DMS53 (cell line): ENCODE results near the gene PPP6R2.
A peak's percentile ranks its signal among the peaks of the same experiment; 100 is the strongest.
"Not testable (repeated sequence)": the region's sequence is repeated elsewhere in the genome, so short reads cannot be mapped to it uniquely, and the experiment has no call there.

Experiments used
- DNase-seq: peaks from one replicate; lab custom pipeline; 2025; lab: John Stamatoyannopoulos, UW

The PPP6R2 gene

GRCh38 chr22:50318356-50318697 is 24.8 kb upstream of the PPP6R2 start:
- no peak for DNase-seq

- DNase-seq, result peak; percentile 75
These were observed 24.3 kb upstream of the PPP6R2 start for GRCh38 chr22:50318698-50319411.

- DNase-seq, result no peak
These were observed 23.6 kb upstream of the PPP6R2 start for GRCh38 chr22:50319503-50319951.

- no peak for DNase-seq
These were observed 23.0 kb upstream of the PPP6R2 start for GRCh38 chr22:50320116-50320515.

- no peak for DNase-seq
These were observed 22.3 kb upstream of the PPP6R2 start for GRCh38 chr22:50320671-50321325.

GRCh38 chr22:50322382-50323104 is 20.6 kb upstream of the PPP6R2 start:
- DNase-seq, result not testable (repeated sequence)

GRCh38 chr22:50323900-50324299 is 19.2 kb upstream of the PPP6R2 start:
- no peak for DNase-seq

GRCh38 chr22:50325444-50326224 is 17.5 kb upstream of the PPP6R2 start:
- peak; percentile 39 for DNase-seq

- no peak for DNase-seq
These were observed 16.7 kb upstream of the PPP6R2 start for GRCh38 chr22:50326225-50326955.

GRCh38 chr22:50326956-50327710 is 16.0 kb upstream of the PPP6R2 start, which contains the start of gene DENND6B:
Gene DENND6B (minus strand): TSS chr22:50327012. CDS start chr22:50326988, 24 bp downstream.
- DNase-seq, result peak; percentile 87

- DNase-seq, result no peak
These were observed 15.5 kb upstream of the PPP6R2 start for GRCh38 chr22:50327711-50328019.

GRCh38 chr22:50329236-50329635 is 13.9 kb upstream of the PPP6R2 start:
- no peak for DNase-seq

GRCh38 chr22:50334433-50334832 is 8.7 kb upstream of the PPP6R2 start:
- DNase-seq, result not testable (repeated sequence)

GRCh38 chr22:50337262-50338041 is 5.7 kb upstream of the PPP6R2 start:
- no peak for DNase-seq

- no peak for DNase-seq
These were observed 5.0 kb upstream of the PPP6R2 start for GRCh38 chr22:50338042-50338573.

- no peak for DNase-seq
These were observed 4.2 kb upstream of the PPP6R2 start for GRCh38 chr22:50338860-50339462.

- peak; percentile 55 for DNase-seq
These were observed 2.9 kb upstream of the PPP6R2 start for GRCh38 chr22:50339945-50340879.

- peak; percentile 93 for DNase-seq
These were observed 1.0 kb upstream of the PPP6R2 start for GRCh38 chr22:50341977-50342650.
